Psoas muscle (tissue), 8 donors: ENCODE measurements around the gene WWOX. TPM values are rescaled to one million over a fixed set of nuclear protein-coding genes. Genes with fewer than 3 reads are reported as not detected.

Experiments
- ATAC-seq, 4 donors: fragments of 200-7000 bp; cut with Tn5 transposase; one replicate each; pipeline ENCODE4 v1.9.1; 2020; ENCODE audit warnings: moderate library complexity in 3 of 4, mild to moderate bottlenecking in 2 of 4
- DNase-seq, 2 donors: peaks; one replicate each; pipeline ENCODE4 v3.0.0-alpha.2; 2020
- H3K27ac ChIP-seq: fragments of 200-600 bp; one replicate; pipeline ENCODE4 v1.8.0; 2022
- H3K27me3 ChIP-seq, 3 donors: fragments of 200-600 bp in 1 of 3; one replicate each; pipeline versions ENCODE4 v1.6.1 to v1.8.0; 2013 to 2022; ENCODE audit warnings: low read length in 2 of 3, mild to moderate bottlenecking in 2 of 3, moderate library complexity in 1 of 3; ENCODE audit not compliant: insufficient read depth in 3 of 3
- H3K36me3 ChIP-seq, 2 donors: fragments of 200-600 bp in 1 of 2; one replicate each; pipeline versions ENCODE4 v1.6.1 to v1.8.0; 2013 to 2022; ENCODE audit warnings: low read depth in 1 of 2, mild to moderate bottlenecking in 1 of 2, moderate library complexity in 1 of 2; ENCODE audit not compliant: insufficient read depth in 1 of 2
- H3K4me1 ChIP-seq: fragments of 200-600 bp; one replicate; pipeline ENCODE4 v1.8.0; 2022
- H3K4me3 ChIP-seq: fragments of 200-600 bp; one replicate; pipeline ENCODE4 v1.8.0; 2022; ENCODE audit warnings: mild to moderate bottlenecking
- H3K9me3 ChIP-seq: fragments of 200-600 bp; one replicate; pipeline ENCODE4 v1.8.0; 2022
- WGBS, 3 donors: extraction: QIAGEN DNeasy Blood & Tissue Kit; methylation state at CpG; one replicate each; pipeline versions ENCODE4 v1.1.6 to v1.1.7; 2013; 5-methylcytosine and 5-hydroxymethylcytosine counted together
- intact Hi-C, 2 donors: fragments of 100-400 bp; cut with DNase I; formaldehyde crosslinking; loops; one replicate each; pipeline versions ENCODE4 v1.11.0 to v1.14.2; 2022
- polyA plus RNA-seq, 3 donors: library from polyadenylated mRNA; stranded (reverse); fragments of 200-250 nt; gene quantifications; one replicate each; pipeline ENCODE4 v1.2.3, GENCODE V29; 2013
- total RNA-seq, 4 donors: library from RNA; stranded (reverse); fragmentation: NEBNext Ultra II Directional in 2 of 4; extraction: Animal tissue kit (Norgen Biotek cat#: 25700) in 2 of 4; gene quantifications; one replicate each; pipeline versions ENCODE4 v1.2.1 to v1.2.4, GENCODE V29; 2021 to 2023
- TF ChIP-seq, protein P1 (sequence below): fragments of 200-600 bp; IDR thresholded peaks from one replicate; pipeline ENCODE4 v1.8.0; 2022; ENCODE audit warnings: antibody characterized with exemption
- donor health status: healthy with polysubstance abuse.
- donor health status: DM: no; HTN: no; CAD: no; lungs with moderate emphysema.
- donor health status: Bipolar disorder and iron deficiency.
- donor health status: healthy.
- donor health status: DM: yes; HTN: yes; CAD: no.
- donor health status: DM: no; HTN: no; CAD: no.
- donor health status: DM: no; HTN: no; CAD: no.
- donor health status: DM: yes; HTN: yes; CAD: no.

The WWOX gene
- total and polyA plus RNA-seq, 7 donors = 3.1 to 6.6 (median 5.0) TPM

DNA sequence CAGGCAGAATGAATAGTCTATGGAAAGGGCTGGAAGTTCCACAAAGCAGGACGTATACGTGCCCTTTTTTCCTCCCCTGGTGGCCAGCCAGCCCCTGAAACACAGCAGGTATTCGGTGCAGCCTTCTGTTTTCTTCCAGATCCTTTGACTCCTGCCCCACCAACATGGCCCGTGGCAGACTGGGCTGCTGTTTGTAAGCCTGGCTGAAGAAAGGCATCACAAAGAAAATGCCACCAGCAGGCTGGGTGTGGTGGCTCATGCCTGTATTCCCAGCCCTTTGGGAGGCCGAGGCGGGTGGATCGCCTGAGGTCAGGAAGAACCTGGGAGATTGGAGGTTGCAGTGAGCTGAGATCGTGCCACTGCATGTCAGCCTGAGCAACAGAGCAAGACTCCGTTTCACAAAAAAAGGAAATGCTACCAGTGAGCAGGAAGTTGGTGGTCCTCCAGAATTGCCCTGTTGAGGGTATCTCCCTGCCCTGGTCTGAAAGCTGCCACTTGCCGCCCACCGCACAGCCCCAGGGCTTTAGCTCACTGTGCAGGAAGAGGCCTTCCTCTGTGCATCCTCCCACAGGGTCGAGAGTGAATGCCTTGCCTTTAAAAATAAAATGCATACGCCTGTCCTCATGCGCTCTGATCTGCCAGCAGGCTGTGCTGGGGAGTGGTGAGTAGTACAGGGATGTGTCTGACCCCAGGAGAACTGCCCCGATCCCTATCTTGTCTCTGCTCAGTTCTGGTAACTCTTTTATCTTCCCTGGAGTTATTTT, 913.4 kb downstream of the WWOX start:
- ATAC-seq (no peak), DNase-seq (no peak)
- Histone ChIP-seq H3K36me3 (no peaks in the 10 kb centered on the region), H3K4me3 (no peak overlapping the region), H3K27me3 (no peaks in the 10 kb centered on the region), H3K9me3 (no peaks in the 10 kb centered on the region), H3K4me1 (no peaks in the 10 kb centered on the region), H3K27ac (no peak overlapping the region)
- 79 to 87% (median 85%) methylated on average over 15 of the region's 15 CpGs for WGBS, 3 donors
- intact Hi-C loops = no loop called here
- TF ChIP-seq, protein P1, sequence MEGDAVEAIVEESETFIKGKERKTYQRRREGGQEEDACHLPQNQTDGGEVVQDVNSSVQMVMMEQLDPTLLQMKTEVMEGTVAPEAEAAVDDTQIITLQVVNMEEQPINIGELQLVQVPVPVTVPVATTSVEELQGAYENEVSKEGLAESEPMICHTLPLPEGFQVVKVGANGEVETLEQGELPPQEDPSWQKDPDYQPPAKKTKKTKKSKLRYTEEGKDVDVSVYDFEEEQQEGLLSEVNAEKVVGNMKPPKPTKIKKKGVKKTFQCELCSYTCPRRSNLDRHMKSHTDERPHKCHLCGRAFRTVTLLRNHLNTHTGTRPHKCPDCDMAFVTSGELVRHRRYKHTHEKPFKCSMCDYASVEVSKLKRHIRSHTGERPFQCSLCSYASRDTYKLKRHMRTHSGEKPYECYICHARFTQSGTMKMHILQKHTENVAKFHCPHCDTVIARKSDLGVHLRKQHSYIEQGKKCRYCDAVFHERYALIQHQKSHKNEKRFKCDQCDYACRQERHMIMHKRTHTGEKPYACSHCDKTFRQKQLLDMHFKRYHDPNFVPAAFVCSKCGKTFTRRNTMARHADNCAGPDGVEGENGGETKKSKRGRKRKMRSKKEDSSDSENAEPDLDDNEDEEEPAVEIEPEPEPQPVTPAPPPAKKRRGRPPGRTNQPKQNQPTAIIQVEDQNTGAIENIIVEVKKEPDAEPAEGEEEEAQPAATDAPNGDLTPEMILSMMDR = no peak

DNA sequence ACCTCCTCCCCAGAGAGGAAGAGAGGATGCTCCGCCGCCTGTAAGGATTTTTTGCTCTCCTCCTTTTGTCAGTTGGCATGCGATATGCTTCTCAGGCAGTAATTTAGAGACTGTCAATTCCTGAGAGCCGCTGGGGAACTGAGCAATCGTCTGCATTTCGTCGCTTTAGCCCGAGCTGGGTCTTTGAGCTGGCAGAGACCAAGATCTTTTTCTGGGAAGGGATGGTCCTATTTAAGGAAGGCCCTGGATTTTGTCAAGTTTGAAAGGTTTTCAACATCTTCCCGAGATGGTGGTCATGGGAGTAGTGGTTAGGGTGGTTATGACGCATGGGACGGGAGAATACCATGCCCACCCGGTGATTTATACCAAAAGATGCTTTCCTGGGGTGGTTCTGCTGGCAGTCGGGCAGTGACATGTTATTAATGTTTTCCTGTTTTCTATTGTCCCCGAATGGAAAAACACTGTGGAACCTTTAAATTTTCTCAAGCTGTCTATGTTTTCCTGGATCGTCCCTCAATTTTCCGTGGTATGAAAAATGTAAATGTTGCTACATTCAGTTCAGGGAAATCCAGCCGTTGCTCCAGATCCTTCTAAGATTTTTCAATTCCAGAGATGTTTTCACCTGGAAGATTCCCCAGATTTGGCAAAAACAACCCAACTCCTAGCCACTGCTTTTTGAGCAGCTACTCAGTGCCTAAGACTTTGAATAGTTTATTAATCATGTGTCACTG, 914.6 kb downstream of the WWOX start:
- intact Hi-C loops = no loop called here

DNA sequence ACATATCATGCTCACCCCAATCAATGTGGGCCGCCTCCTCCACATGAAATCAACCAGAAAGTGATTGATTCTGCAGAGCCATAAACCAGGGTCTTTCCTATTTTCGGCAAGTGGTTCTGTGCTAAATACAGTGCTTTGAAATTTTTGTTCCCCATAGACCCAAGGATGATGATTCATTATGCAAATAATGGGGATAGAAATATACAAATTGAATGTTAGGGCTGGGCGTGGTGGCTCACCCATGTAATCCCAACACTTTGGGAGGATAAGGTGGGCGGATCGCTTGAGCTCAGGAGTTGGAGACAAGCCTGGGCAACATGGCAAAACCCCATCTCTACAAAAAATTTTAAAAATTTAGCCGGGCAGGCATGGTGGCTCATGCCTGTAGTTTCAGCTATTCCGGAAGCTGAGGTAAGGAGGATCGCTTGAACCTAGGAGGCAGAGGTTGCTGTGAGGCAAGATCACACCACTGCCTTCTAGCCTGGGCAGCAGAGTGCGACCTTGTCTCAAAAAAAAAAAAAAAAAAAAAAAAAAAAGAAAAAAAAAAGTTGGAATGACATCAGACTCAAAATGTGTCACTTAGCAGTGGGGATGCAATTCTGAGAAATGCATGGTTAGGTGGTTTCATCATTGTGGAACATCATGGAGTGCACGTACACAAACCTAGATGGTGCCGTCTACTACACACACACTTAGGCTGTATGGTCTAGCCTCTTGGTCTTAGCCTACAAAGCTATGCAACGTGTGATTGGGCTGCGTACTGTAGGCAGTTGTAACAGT, 919.4 kb downstream of the WWOX start:
- Histone ChIP-seq H3K4me1 (no peaks in the 10 kb centered on the region), H3K4me3 (no peak overlapping the region), H3K9me3 (no peaks in the 10 kb centered on the region), H3K27me3 (no peaks in the 10 kb centered on the region), H3K36me3 (no peaks in the 10 kb centered on the region), H3K27ac (no peak overlapping the region)
- DNase-seq (no peak), ATAC-seq (no peak)
- intact Hi-C loops = no loop called here
- 90 to 95% (median 91%) methylated on average over 13 of the region's 13 CpGs for WGBS, 3 donors
- TF ChIP-seq, protein P1 = no peak

More for the DNA sequence above, 914.6 kb downstream of the WWOX start:
- Histone ChIP-seq H3K9me3 (no peaks in the 10 kb centered on the region), H3K4me3 (no peak overlapping the region), H3K27me3 (no peaks in the 10 kb centered on the region), H3K36me3 (no peaks in the 10 kb centered on the region), H3K27ac (no peak overlapping the region), H3K4me1 (no peaks in the 10 kb centered on the region)
- DNase-seq (no peak), ATAC-seq (no peak)
- WGBS, 3 donors = 79 to 87% (median 82%) methylated on average over 17 of the region's 17 CpGs
- TF ChIP-seq, protein P1 = no peak

DNA sequence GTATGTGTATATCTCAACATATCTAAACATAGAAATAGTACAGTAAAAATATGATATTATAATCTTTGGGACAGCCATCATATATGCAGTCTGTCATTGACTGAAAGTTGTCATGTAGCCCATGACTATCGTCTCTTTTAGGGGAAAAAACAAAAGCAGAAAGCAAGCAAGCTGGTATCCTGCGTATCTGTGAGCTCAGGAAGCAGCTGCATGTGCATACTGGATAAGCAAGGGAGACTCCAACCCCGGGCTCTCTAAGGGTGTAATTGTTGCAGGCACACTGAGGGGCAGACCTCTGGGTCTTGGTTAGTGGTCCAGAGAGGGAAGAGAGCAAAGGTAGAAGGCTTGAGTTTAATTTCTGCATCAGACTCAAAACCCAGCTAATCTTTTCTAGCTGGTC, 920.0 kb downstream of the WWOX start:
- no peak for DNase-seq
- Histone ChIP-seq H3K4me3 (no peak overlapping the region), H3K36me3 (no peaks in the 10 kb centered on the region), H3K27ac (no peak overlapping the region), H3K27me3 (no peaks in the 10 kb centered on the region), H3K4me1 (no peaks in the 10 kb centered on the region), H3K9me3 (no peaks in the 10 kb centered on the region)
- intact Hi-C loops = no loop called here
- TF ChIP-seq, protein P1 = no peak
- no peak for ATAC-seq
- 51 to 66% (median 59%) methylated on average over 3 of the region's 3 CpGs for WGBS, 3 donors
